ENCODE measurements around the gene SRGAP1.

The SRGAP1 gene

DNA sequence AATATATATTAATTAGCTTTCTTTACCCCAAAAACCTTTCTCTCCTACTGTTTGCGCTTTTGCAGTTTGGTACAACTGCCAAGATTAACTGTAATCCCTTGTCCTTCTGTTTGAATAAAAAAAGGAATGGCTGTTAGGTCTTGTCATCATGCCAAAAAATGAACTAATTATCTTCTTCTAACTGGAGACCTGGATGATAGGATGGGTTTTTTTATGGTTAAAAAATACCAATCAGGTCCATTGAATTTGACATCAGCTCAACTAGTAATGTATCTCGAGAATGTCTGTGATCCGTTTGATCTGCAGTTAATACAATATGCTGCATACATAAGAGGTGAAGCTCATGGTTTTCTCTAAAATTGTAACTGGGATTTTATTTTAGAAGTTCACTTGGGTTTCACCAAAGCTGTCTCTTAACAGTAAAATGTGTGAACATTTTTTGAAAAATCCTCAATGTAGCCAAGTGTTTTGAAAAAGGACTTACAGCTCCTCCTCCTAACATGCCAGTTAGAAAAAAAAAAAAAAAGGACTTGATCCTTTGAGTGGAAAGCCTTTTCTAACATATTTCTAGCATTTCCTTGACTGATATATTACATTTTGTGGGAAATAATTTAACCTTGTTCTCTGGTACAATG is 96.8 kb downstream of the SRGAP1 start:
- TF ChIP-seq SPI1 (IDR thresholded peaks at IDR 0.05; ENCODE audit: borderline replicate concordance, low read depth) (no peak), POLR2AphosphoS5 (IDR thresholded peaks at IDR 0.05; ENCODE audit: low read depth) (no peak), GABPA (IDR thresholded peaks at IDR 0.05; ENCODE audit: low read depth) (no peak)
- TF ChIP-seq, protein P1, sequence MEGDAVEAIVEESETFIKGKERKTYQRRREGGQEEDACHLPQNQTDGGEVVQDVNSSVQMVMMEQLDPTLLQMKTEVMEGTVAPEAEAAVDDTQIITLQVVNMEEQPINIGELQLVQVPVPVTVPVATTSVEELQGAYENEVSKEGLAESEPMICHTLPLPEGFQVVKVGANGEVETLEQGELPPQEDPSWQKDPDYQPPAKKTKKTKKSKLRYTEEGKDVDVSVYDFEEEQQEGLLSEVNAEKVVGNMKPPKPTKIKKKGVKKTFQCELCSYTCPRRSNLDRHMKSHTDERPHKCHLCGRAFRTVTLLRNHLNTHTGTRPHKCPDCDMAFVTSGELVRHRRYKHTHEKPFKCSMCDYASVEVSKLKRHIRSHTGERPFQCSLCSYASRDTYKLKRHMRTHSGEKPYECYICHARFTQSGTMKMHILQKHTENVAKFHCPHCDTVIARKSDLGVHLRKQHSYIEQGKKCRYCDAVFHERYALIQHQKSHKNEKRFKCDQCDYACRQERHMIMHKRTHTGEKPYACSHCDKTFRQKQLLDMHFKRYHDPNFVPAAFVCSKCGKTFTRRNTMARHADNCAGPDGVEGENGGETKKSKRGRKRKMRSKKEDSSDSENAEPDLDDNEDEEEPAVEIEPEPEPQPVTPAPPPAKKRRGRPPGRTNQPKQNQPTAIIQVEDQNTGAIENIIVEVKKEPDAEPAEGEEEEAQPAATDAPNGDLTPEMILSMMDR (IDR thresholded peaks at IDR 0.05; ENCODE audit: insufficient read depth, low read length): no peak
- TF ChIP-seq, protein P2, sequence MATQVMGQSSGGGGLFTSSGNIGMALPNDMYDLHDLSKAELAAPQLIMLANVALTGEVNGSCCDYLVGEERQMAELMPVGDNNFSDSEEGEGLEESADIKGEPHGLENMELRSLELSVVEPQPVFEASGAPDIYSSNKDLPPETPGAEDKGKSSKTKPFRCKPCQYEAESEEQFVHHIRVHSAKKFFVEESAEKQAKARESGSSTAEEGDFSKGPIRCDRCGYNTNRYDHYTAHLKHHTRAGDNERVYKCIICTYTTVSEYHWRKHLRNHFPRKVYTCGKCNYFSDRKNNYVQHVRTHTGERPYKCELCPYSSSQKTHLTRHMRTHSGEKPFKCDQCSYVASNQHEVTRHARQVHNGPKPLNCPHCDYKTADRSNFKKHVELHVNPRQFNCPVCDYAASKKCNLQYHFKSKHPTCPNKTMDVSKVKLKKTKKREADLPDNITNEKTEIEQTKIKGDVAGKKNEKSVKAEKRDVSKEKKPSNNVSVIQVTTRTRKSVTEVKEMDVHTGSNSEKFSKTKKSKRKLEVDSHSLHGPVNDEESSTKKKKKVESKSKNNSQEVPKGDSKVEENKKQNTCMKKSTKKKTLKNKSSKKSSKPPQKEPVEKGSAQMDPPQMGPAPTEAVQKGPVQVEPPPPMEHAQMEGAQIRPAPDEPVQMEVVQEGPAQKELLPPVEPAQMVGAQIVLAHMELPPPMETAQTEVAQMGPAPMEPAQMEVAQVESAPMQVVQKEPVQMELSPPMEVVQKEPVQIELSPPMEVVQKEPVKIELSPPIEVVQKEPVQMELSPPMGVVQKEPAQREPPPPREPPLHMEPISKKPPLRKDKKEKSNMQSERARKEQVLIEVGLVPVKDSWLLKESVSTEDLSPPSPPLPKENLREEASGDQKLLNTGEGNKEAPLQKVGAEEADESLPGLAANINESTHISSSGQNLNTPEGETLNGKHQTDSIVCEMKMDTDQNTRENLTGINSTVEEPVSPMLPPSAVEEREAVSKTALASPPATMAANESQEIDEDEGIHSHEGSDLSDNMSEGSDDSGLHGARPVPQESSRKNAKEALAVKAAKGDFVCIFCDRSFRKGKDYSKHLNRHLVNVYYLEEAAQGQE (IDR thresholded peaks at IDR 0.05; ENCODE audit: insufficient replicate concordance, low read depth): no peak
- no peak overlapping the region for H3K27ac ChIP-seq (replicated peaks)
- DNase-seq (ENCODE audit: low read depth in 1 of 2, low spot score in 1 of 2): no peak
- H3K27me3 ChIP-seq (ENCODE audit: insufficient read depth, poor library complexity, severe bottlenecking): no peaks in the 10 kb centered on the region
- H3K4me3 ChIP-seq (replicated peaks; ENCODE audit: insufficient read depth, low read length): no peak overlapping the region

DNA sequence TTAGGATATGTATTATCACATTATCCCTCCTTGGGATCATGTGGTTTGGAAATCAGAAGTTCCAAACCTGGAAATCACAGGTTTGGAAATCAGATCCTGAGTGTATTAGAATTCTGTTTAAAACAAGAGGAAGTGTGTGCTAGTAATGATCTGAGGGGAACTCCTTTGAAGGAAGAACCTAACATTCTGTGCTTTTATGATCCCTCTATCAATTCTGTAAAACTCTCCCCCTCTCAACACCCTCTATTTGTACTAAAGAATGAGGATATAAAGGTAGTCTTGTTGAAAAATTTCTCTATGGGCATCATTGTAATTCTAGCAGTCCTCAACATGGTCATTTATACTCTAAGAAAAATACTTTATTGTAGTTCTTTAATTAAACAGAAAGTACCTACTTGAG is 97.4 kb downstream of the SRGAP1 start:
- no peaks in the 10 kb centered on the region for H3K27me3 ChIP-seq (ENCODE audit: insufficient read depth, poor library complexity, severe bottlenecking)
- no peak overlapping the region for H3K27ac ChIP-seq (replicated peaks)
- DNase-seq (ENCODE audit: low read depth in 1 of 2, low spot score in 1 of 2): no peak

DNA sequence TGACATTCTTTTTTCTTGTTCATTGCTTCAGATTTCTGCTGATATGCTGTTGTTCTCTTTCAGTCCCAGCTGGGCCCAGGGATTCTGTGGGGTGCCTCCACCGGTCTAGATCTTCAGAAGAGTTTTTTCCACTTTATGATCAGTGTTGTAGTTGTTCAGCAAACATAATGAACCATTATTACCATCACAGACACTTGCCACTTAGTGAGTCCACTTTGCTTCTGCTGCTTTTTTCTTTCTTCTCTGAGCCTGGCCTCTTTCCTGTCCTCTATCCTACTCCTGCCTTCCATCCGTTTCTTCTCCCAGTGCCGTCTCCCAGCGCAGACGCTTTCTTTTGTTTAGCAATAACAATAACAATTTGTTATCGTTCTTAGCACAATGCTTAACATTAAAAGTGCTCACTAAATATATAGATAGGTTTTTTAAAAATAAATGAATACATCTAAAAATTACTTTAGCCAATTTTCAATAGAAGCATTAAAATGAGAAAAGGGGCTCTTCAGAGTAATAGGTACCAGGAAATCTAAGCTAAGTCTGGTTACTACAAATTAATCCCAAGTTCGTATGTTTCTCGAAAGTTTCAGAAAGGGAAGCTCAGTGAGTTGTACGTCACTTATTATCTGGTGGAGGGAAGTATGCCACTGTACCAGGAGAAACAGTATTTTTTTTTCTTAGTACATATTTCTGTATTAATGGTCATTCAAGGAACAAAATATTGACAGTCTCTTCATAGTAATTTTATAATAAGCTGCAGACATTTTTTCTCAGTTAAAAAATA is 98.2 kb downstream of the SRGAP1 start:
- Histone ChIP-seq H3K4me3 (replicated peaks; ENCODE audit: insufficient read depth, low read length) (no peak overlapping the region), H3K27me3 (ENCODE audit: insufficient read depth, poor library complexity, severe bottlenecking) (no peaks in the 10 kb centered on the region), H3K27ac (replicated peaks) (no peak overlapping the region)
- no peak for DNase-seq (ENCODE audit: low read depth in 1 of 2, low spot score in 1 of 2)
- no peak for TF ChIP-seq POLR2AphosphoS5 (IDR thresholded peaks at IDR 0.05; ENCODE audit: low read depth)
- no peak for TF ChIP-seq SPI1 (IDR thresholded peaks at IDR 0.05; ENCODE audit: borderline replicate concordance, low read depth)
- no peak for TF ChIP-seq GABPA (IDR thresholded peaks at IDR 0.05; ENCODE audit: low read depth)
- TF ChIP-seq, protein P2 (IDR thresholded peaks at IDR 0.05; ENCODE audit: insufficient replicate concordance, low read depth): no peak
- TF ChIP-seq, protein P1 (IDR thresholded peaks at IDR 0.05; ENCODE audit: insufficient read depth, low read length): no peak

More for the DNA sequence above, 97.4 kb downstream of the SRGAP1 start:
- TF ChIP-seq, protein P2 (IDR thresholded peaks at IDR 0.05; ENCODE audit: insufficient replicate concordance, low read depth): no peak
- peak; percentile 52; the same call in 1 of the 2 replicates for TF ChIP-seq SPI1 (IDR thresholded peaks at IDR 0.05; ENCODE audit: borderline replicate concordance, low read depth)
- no peak overlapping the region for H3K4me3 ChIP-seq (replicated peaks; ENCODE audit: insufficient read depth, low read length)

Data from HL-60 (cell line).